GM18499 (cell line): ENCODE data around the gene ATP6V1B1.

Experiments
- ATAC-seq: cut with Tn5 transposase; IDR thresholded peaks from one replicate; pipeline ENCODE4 v1.9.1; 2021; ENCODE audit warnings: moderate number of reproducible peaks; ENCODE audit not compliant: insufficient read depth, unreplicated experiment

The ATP6V1B1 gene

GRCh38 chr2:70935468-70936164 is at the start of gene ATP6V1B1:
Gene ATP6V1B1, plus strand, starts transcription at chr2:70935900. Its CDS starts 55 bp downstream, at chr2:70935955.
- no peak for ATAC-seq

GRCh38 chr2:70886541-70886987 is 49.1 kb upstream of the ATP6V1B1 start:
- no peak for ATAC-seq

- ATAC-seq = no peak
These were observed 48.5 kb upstream of the ATP6V1B1 start for GRCh38 chr2:70887208-70887549.

DNA sequence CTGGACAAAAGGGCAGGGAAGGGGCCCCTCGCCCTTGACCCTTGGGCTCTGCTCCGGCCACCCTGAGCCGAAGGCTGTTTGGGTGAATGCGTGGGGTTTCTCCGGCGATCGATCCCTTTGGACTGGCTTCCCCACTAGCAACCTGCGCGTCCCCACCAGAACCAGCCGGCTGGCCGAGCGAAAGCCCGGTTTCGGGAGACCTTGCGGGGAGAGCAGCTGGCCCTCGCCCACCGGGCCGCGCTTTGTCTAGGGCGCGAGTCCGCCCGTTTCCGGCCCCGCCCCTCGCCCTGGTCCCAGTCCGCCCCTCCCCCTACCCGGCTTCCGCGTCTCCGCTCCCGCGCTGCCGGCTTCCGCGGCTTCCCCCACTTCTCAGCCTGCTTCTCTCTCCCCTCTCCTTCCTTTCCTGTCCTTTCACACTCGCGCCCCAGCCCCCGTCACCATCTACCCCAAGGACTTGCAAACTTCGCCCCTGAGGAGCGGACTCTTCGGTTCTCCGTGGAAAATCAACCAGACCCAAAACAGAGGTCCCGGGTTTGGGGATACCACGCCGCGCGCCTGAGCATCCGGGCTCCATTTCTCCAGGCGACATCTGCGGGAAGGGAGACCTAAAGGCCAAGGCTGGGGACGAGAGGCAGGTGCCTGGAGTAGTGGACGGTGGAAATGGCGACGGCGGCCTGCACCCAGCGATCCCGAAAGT is 48.0 kb upstream of the ATP6V1B1 start:
- no peak for ATAC-seq

- ATAC-seq = no peak
These were observed 47.3 kb upstream of the ATP6V1B1 start for GRCh38 chr2:70888366-70888922.

DNA sequence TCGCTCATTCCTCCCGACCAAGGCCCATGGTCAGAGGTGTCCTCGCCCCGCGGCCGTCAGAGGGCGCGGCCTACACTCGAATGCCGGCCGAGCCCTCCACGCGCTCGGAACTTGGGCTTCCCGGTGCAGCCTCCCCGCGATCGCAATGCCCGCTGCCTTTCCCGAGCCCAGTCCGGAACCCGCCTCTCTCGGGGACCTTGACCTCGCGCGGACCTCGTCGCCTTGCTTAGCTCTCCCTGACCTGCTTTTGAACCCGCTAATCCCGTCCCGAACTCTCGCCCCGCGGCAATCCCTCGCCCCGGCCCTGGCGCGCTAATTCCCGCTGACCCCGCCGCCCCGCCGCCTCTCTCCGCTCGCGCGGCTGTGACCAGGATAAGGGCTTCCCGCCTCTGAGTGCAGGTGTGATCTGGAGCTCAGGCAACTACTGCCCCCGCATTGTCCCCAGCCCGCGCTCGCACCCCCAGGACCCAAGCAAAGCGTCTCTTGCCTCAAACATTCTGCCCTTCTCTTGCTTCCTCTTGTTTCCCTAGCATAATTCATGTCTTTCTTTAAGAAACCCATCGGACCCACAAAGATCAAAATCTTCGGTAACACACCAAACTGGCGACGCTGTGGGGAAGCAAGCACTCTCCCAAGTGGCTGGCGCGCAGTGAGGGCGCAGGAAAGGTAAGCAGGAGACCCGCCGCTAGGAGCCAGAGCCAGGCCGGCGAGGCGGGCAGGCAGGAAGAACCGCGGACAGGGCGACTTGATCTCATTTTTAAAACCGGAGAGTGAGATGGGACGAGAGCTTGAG is 46.6 kb upstream of the ATP6V1B1 start:
- no peak for ATAC-seq

DNA sequence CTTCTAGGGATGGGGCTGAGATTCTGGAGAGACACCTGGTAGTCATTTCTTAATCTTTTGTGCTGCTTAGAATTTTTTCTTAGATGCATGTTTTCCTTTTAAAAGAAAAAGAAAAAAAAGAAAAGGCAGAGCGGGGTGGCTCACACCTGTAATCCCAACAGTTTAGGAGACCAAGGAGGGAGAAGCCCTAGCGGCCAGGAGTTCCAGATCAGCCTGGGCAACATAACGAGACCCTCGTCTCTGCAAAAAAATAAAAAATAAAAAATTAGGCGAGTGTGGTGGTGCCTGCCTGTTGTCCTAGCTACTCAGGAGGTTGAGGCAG is 46.0 kb upstream of the ATP6V1B1 start:
- ATAC-seq = no peak

DNA sequence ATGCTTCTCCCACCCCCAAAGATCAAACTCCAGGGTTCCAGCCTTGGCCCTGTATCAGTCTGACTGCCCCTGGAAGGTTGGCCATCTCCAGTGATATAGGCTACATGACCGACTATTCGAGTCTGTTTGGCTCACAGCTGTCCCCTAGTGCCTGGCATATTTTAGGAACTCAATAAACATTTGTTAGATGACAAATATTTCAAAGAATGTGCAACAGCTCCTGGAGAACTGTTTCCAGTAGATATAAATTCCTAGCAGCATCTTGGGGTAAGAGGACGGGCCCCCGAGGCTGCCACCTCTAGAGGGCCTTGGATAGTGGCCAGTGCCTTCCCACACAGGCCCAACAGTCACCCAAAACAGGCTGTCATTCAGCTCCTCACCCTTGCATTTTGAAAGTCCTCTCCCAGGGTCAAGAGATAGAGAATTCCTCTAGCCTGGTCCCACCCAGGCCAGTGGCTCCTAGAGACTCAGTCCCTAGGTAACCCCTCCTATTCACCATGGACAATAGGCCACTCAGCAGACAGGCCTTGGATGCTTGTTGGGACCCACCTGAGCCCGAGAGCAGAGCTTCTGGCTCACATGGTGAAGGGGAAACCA is 45.1 kb upstream of the ATP6V1B1 start:
- no peak for ATAC-seq

DNA sequence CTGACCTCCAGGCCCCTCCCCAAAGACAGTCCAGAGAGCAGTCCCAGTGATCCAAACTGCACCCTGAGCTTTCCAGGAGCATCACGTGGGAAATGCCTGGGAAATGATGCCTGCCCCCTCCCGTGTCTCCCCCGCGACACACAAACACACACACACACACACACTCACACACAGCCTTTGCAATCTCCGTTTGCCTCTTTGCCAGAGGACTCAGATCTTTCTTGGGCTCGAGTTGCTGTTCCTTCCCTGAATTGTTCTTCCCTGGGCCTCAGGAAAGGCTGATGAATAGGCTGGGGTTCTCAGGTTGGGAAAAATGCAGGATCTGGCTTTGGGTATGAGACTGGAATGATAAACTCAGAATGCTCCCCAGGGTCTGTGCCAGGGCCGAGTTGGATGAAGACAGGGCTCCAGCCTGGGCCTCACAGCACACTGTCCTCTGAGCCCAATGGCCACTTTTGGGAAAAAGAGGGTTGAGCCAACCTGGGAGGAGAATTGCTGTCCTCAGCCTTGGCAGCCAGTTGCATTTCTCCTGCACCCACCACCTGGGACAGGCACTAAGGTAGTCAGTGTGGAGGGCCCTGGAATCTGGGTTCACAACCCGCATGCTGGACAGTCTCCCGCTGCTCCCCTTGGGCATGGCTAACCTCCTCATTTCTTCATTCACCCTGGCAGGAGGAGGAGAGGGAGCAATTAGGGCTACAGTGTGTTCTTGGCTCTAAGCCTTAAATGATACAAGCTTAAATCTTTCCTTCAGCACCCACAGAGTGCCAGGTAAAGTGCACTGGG is 43.9 kb upstream of the ATP6V1B1 start:
- no peak for ATAC-seq

DNA sequence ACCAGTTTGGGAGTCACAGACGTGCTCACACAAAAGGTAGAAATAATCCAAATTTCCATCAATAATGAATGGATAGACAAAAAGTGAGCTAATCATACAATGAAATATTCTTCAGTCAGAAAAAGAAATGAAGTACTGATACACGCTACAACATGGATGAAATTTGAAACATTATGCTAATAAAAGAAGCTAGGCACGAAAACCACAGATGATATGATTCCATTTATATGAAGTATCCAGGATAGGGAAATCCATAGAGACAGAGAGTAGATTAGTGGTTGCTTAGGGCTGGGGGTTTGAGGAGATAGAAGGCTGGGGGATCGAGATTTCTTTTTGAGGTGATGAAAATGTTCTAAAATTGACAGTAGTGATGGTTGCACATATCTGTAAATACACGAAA is 43.0 kb upstream of the ATP6V1B1 start:
- ATAC-seq = no peak

DNA sequence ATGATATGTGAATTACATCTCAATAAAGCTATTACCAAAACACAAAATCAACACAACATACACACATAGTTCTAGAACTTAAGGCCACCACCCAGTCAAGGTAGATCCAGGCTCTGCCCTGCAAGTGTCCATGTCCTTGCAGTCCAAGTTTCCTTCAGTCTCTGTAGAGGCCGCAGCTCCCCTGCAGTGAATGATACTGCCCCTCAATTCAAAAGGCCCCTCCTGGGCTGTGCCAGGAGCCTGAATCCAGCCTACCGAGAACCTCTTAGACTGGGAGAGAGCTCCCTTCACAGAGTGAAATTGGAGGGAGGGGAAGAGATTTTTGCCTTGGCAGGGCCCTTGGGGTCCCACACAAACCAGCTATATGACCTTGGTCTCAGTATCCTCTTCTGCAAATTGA is 42.5 kb upstream of the ATP6V1B1 start:
- ATAC-seq = no peak

GRCh38 chr2:70894765-70895164 is 40.9 kb upstream of the ATP6V1B1 start:
- ATAC-seq = no peak

DNA sequence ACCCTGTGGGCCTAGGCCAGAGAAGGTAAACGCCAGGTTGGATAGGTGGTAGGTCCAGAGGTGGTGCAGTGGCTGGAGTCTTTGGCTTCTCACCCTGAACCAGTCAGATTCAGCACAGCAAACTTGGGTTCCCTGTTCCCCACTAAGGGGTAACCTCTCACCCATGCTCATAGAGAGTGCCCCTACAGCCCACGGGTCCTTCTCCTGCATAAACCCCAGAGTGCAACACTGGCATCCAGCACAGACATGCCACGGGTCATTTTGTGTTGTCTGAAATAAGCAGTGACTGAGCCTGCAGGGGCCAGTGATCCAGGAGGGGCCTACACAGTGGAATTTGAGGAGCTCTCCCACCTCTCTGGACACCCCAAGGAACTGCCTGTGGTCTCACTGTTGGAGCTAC is 40.5 kb upstream of the ATP6V1B1 start:
- ATAC-seq = no peak

DNA sequence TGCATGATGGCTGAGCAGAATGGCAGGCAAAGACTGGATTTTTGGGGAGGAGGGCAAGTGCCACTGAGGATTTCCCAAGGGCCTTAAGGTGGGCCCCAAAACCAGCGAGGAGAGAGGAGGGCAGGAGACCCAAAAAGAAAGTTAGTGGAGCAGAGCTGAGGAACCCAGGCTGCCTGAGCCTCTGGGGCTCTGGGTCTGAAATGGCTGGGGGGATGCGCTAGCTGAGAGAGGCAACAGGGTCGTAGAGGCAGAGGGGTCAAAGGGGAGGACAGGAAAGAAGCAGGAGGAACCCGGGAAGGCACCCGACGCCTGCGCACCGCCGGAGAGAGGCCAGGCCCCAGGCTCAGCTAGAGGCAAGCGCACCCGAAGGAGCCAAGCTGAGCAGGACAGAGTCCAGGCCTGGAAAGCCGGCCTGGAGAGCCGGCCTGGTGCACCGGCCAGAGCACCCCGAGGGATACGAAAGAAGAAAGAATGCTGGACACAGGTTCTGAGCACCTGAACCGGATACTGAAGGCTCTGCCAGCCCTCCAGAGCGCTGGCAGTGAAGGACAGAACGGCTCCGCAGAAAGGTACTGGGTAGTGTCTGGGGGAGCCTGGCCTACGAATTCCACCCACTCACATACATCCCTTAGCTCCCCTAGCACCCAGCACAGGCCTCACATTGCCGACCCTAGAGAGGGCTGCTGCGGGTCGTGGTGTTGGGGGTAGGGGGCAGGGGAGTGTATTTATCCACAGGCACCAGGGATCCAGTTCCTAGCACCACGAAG is 39.5 kb upstream of the ATP6V1B1 start:
- no peak for ATAC-seq

DNA sequence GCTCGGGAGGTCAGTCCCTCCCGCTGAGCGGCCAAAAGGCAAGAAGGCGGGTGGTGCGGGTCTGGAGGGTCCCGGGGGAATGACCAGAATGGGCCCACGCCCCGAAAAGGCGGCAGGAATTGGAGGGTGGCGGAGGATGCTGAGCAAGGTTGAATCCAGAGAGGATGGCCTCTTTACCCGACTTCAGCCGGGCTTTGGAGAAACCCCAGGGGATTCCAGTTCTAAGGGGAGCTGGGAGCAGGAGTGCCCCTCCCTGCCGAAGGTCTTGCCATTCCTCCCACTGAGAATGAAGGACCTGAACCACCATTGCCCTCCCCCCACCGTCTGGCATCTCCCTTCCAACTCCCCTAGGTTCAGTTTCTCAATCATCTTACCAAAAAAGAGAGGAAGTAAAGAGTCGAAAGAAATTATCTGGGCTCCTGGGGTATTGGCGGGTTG is 38.9 kb upstream of the ATP6V1B1 start:
- no peak for ATAC-seq

DNA sequence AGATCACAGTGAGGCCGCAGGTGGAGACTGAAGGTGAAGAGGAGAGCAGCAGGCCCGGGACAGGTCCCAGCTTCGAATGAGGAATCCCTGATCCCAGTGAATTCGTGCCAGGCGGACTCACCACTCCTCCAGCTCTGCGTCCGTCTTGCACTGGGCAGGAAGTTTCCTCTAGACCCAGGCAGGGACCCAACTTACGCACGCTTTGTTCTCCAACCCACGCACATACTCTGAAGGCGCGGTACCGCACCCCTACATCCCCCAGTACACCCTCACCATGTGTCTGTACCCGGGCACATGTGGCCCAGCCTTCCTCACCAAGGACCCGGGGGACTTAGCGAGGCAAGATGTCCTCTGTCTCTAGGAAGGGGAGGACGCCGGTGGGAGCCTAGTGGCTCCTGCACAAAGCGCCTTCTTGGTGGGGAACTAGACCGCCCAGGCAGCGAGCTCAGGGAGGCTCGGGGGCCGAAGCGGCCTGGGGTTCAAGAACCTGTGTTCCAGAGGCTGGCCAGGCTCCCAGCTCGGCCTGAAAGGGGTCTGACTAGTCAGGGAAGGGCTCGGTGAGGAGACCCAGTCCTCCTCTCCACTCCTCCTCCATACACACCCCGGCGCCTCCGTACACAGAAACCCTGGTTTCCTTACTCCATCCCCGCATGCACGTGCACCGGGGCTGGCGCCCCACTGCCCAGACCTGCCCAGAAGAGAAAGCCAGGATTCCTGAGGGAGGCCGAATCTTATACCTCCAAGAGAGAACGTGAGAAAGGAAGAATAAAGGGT is 38.3 kb upstream of the ATP6V1B1 start:
- ATAC-seq = no peak

DNA sequence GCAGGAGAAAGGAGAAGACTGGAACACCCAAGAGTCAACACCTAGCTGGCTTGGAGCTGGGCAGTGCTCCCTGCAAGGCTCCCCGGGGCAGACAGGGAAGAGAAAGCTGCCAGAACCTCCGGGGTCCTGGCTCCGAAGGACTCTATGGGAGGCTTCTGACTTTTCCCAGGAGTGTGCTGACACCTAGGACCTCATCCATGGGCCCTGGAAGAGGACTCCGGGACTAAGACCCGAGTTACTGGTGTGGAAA is 37.8 kb upstream of the ATP6V1B1 start:
- ATAC-seq = no peak

GRCh38 chr2:70898363-70899240 is 37.1 kb upstream of the ATP6V1B1 start:
- no peak for ATAC-seq
